GM23338 (cell line): ENCODE data around the gene RSPO3. TPM values are rescaled to one million over a fixed set of nuclear protein-coding genes. Genes with fewer than 3 reads are reported as not detected.
A peak's percentile ranks its signal among the peaks of the same experiment; 100 is the strongest.

Experiments used
- ATAC-seq: fragments of 200-7000 bp; cut with Tn5 transposase; 3 replicates; pipeline ENCODE4 v1.9.1; 2020
- DNase-seq: peaks from one replicate; pipeline ENCODE4 v3.0.0-alpha.2; 2015; ENCODE audit warnings: low spot score
- H2AFZ ChIP-seq: fragments of 200-600 bp; sonication (generic); 2 replicates; pipeline ENCODE4 v1.8.0; 2016; ENCODE audit warnings: antibody characterized with exemption, mild to moderate bottlenecking, moderate library complexity
- H3F3A ChIP-seq: fragments of 200-600 bp; sonication (generic); replicated peaks from 2 replicates; pipeline ENCODE4 v1.8.0; 2017; ENCODE audit warnings: antibody characterized with exemption, mixed run types, low read depth
- H3K27ac ChIP-seq: fragments of 200-600 bp; sonication (generic); 2 replicates; pipeline ENCODE4 v1.6.1; 2016; ENCODE audit warnings: low read depth
- H3K27me3 ChIP-seq: fragments of 200-600 bp; sonication (generic); 2 replicates; pipeline ENCODE4 v1.8.0; 2016; ENCODE audit warnings: mild to moderate bottlenecking, mixed run types, moderate library complexity; ENCODE audit not compliant: insufficient read depth
- H3K36me3 ChIP-seq: fragments of 200-600 bp; sonication (generic); 2 replicates; pipeline ENCODE4 v1.8.0; 2016; ENCODE audit warnings: mild to moderate bottlenecking; ENCODE audit not compliant: insufficient read depth
- H3K4me1 ChIP-seq: fragments of 200-600 bp; sonication (generic); 2 replicates; pipeline ENCODE4 v1.8.0; 2016; ENCODE audit warnings: mild to moderate bottlenecking, moderate library complexity; ENCODE audit not compliant: insufficient read depth
- H3K4me2 ChIP-seq: fragments of 200-600 bp; sonication (generic); 2 replicates; pipeline ENCODE4 v1.7.1; 2017; ENCODE audit warnings: mixed run types
- H3K4me3 ChIP-seq: fragments of 200-600 bp; sonication (generic); 2 replicates; pipeline ENCODE4 v1.6.1; 2016; ENCODE audit warnings: mixed run types
- H3K79me2 ChIP-seq: fragments of 200-600 bp; sonication (generic); replicated peaks from 2 replicates; pipeline ENCODE4 v1.8.0; 2017; ENCODE audit warnings: mild to moderate bottlenecking; ENCODE audit not compliant: insufficient read depth
- H3K9me2 ChIP-seq: fragments of 200-600 bp; sonication (generic); 2 replicates; pipeline ENCODE4 v1.8.0; 2017; ENCODE audit not compliant: insufficient read depth
- H4K20me1 ChIP-seq: fragments of 200-600 bp; sonication (generic); replicated peaks from 2 replicates; pipeline ENCODE4 v1.8.0; 2017; ENCODE audit warnings: mild to moderate bottlenecking; ENCODE audit not compliant: insufficient read depth
- H3K27ac Mint-ChIP-seq: 2 replicates; pipeline ENCODE4 v1.8.0; 2020; ENCODE audit warnings: inconsistent platforms, mild to moderate bottlenecking, moderate library complexity, mixed read lengths
- H3K27me3 Mint-ChIP-seq: 3 replicates; pipeline ENCODE4 v1.8.0; 2022; ENCODE audit warnings: low read depth, mild to moderate bottlenecking, moderate library complexity, mixed read lengths, inconsistent platforms; ENCODE audit not compliant: insufficient read depth, poor library complexity
- H3K36me3 Mint-ChIP-seq: 3 replicates; pipeline ENCODE4 v1.8.0; 2021; ENCODE audit warnings: low read depth, mild to moderate bottlenecking, inconsistent platforms, moderate library complexity, mixed read lengths
- H3K4me1 Mint-ChIP-seq: 3 replicates; pipeline ENCODE4 v1.8.0; 2020; ENCODE audit warnings: mild to moderate bottlenecking, inconsistent platforms, mixed read lengths
- H3K4me3 Mint-ChIP-seq: 3 replicates; pipeline ENCODE4 v1.8.0; 2021; ENCODE audit warnings: moderate library complexity, mild to moderate bottlenecking, inconsistent platforms, mixed read lengths
- H3K9me3 Mint-ChIP-seq: 3 replicates; pipeline ENCODE4 v1.8.0; 2020; ENCODE audit warnings: moderate library complexity, mild to moderate bottlenecking, inconsistent platforms, mixed read lengths
- CREB1 ChIP-seq: fragments of 250-450 bp; sonication (Bioruptor Pico); IDR thresholded peaks from 2 replicates; pipeline ENCODE4 v1.5.0; 2020; ENCODE audit warnings: low read depth, mild to moderate bottlenecking, moderate library complexity
- CTCF ChIP-seq, 2 experiments: fragments of 200-600 bp in 1 of 2; sonication (generic) in 1 of 2; conservative IDR thresholded peaks; 2 replicates each; pipeline versions ENCODE4 v1.5.1 to v1.6.1; 2016 to 2017; ENCODE audit warnings: antibody characterized with exemption in 2 of 2, low read depth in 2 of 2, mild to moderate bottlenecking in 2 of 2, moderate library complexity in 1 of 2
- EZH2 ChIP-seq: fragments of 200-600 bp; sonication (generic); IDR thresholded peaks from one replicate; pipeline ENCODE4 v1.8.0; 2017; ENCODE audit warnings: antibody characterized with exemption, mild to moderate bottlenecking, low read depth; ENCODE audit not compliant: unreplicated experiment
- EZH2phosphoT487 ChIP-seq: fragments of 200-600 bp; sonication (generic); IDR thresholded peaks from one replicate; pipeline ENCODE4 v1.8.1; 2018; ENCODE audit warnings: antibody characterized with exemption; ENCODE audit not compliant: unreplicated experiment
- JUNB ChIP-seq: IDR thresholded peaks from one replicate; pipeline ENCODE4 v1.6.1; 2016; ENCODE audit warnings: antibody characterized with exemption; ENCODE audit not compliant: unreplicated experiment
- NANOG ChIP-seq: IDR thresholded peaks from 2 replicates; pipeline ENCODE4 v1.6.1; 2016; ENCODE audit warnings: antibody characterized with exemption, borderline replicate concordance
- POLR2AphosphoS5 ChIP-seq: IDR thresholded peaks from 2 replicates; pipeline ENCODE4 v1.6.1; 2016; ENCODE audit warnings: antibody characterized with exemption, low read depth
- REST ChIP-seq: IDR thresholded peaks from one replicate; pipeline ENCODE4 v1.6.1; 2018; ENCODE audit warnings: antibody characterized with exemption; ENCODE audit not compliant: unreplicated experiment
- STAT1 ChIP-seq: IDR thresholded peaks from one replicate; pipeline ENCODE4 v1.6.1; 2016; ENCODE audit warnings: antibody characterized with exemption; ENCODE audit not compliant: unreplicated experiment
- ZNF114 ChIP-seq: fragments of 250-450 bp; sonication (Bioruptor Pico); IDR thresholded peaks from 2 replicates; pipeline ENCODE4 v1.5.0; 2020; ENCODE audit warnings: mild to moderate bottlenecking, moderate library complexity
- ZNF331 ChIP-seq: fragments of 250-450 bp; sonication (Bioruptor Pico); IDR thresholded peaks from 2 replicates; pipeline ENCODE4 v1.5.0; 2020; ENCODE audit warnings: low read depth, mild to moderate bottlenecking, moderate library complexity
- ZNF462 ChIP-seq: fragments of 250-450 bp; sonication (Bioruptor Pico); IDR thresholded peaks from 2 replicates; pipeline ENCODE4 v1.5.0; 2020; ENCODE audit warnings: mild to moderate bottlenecking, moderate library complexity
- polyA plus RNA-seq: library from polyadenylated mRNA; unstranded; fragments of >200 nt; fragmentation: Nextera tagmentation; extraction: Ambion mirVana; gene quantifications from 2 replicates; pipeline ENCODE4 v1.2.1, GENCODE V29; 2016
- total RNA-seq: library from RNA; depleted of rRNA; stranded (reverse); fragments of >200 nt; shearing (Covaris generic); gene quantifications from 2 replicates; pipeline ENCODE4 v1.2.3, GENCODE V29; 2014
- TF ChIP-seq, protein P1 (sequence below): IDR thresholded peaks from 2 replicates; pipeline ENCODE4 v1.6.1; 2016; ENCODE audit warnings: antibody characterized with exemption

The RSPO3 gene
- total and polyA plus RNA-seq, 2 experiments from 2014 or later: not detected

DNA sequence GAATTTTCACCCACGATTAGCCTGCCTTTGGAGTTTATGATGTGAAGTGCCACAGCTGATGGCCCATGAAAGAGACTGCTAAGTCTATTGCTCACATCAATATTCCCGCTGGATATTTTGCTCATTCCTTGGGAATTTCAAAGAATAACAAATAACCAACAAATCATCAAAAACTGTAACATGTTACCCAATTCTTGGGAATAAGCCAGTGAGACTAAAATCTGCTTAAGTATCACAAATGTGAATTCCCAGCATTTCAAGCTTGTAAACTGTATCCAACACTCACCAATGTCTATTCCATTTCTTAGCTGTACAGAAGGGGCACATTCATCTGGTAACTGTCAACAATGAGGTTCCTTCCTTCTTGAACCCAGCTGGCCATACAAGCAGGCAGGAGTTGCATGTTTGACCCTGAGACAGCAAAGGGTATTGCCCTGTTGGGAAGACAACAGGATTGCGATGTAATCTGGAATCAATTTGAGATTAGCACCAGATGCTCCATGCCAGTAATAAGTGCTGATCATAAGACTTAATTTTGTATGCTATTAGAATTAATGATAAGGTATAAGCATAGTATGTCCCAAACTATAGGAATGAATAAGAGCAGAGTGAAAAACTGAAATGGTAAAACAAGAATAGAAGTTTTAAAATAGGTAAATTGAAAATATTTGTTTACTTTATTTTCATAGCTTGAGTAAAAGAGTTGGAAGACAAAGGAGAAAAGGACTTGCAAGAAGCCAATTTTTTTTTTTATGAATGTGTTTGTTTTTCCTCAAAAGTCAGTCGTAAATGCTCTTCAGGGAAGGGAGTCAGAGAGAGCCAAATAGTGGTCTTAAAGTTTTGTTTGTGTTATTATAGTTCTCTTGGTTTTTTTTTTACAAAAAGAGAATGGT lies 58.8 kb downstream of the RSPO3 start:
- H3K9me3 Mint-ChIP-seq: no peaks in the 10 kb centered on the region
- no peak for DNase-seq
- no peaks in the 10 kb centered on the region for H3K27me3 ChIP-seq
- peaks cover 7% of the 10 kb centered on the region; the same call in 2 of the 3 replicates for H3K4me1 Mint-ChIP-seq
- TF ChIP-seq NANOG (no peak), ZNF462 (no peak), CTCF (conservative IDR thresholded peaks at IDR 0.05; ENCODE audit: low read depth in 2 of 2) (no peak), ZNF114 (CRISPR knock-in tag) (no peak), EZH2phosphoT487 (no peak), CREB1 (CRISPR knock-in tag) (no peak), JUNB (no peak), EZH2 (no peak), ZNF331 (CRISPR knock-in tag) (no peak), REST (no peak), STAT1 (no peak), POLR2AphosphoS5 (no peak)
- TF ChIP-seq, protein P1, sequence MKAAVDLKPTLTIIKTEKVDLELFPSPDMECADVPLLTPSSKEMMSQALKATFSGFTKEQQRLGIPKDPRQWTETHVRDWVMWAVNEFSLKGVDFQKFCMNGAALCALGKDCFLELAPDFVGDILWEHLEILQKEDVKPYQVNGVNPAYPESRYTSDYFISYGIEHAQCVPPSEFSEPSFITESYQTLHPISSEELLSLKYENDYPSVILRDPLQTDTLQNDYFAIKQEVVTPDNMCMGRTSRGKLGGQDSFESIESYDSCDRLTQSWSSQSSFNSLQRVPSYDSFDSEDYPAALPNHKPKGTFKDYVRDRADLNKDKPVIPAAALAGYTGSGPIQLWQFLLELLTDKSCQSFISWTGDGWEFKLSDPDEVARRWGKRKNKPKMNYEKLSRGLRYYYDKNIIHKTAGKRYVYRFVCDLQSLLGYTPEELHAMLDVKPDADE: no peak
- H4K20me1 ChIP-seq: no peaks in the 10 kb centered on the region
- H3K27ac Mint-ChIP-seq: no peak overlapping the region; the same call in 1 of the 2 replicates
- no peak overlapping the region for H3K4me3 Mint-ChIP-seq
- no peaks in the 10 kb centered on the region for H3K27me3 Mint-ChIP-seq
- peak overlapping the region; percentile 19; the same call in 1 of the 2 replicates for H2AFZ ChIP-seq
- no peaks in the 10 kb centered on the region for H3K9me2 ChIP-seq
- ATAC-seq: no peak
- peaks cover 11% of the 10 kb centered on the region for H3K4me1 ChIP-seq
- no peaks in the 10 kb centered on the region for H3K36me3 ChIP-seq
- H3K79me2 ChIP-seq: no peaks in the 10 kb centered on the region
- H3K4me2 ChIP-seq: no peak overlapping the region
- H3K27ac ChIP-seq: no peak overlapping the region
- H3F3A ChIP-seq: no peaks in the 10 kb centered on the region
- no peak overlapping the region for H3K4me3 ChIP-seq
- H3K36me3 Mint-ChIP-seq: no peaks in the 10 kb centered on the region
